DOHH2 (cell line): Measurements from ENCODE around the gene KCNC1.

Source experiments
- CTCF ChIP-seq: fragments of 200-600 bp; sonication (generic); IDR thresholded peaks from one replicate; pipeline ENCODE4 v1.5.1; 2014; ENCODE audit warnings: antibody characterized with exemption, mild to moderate bottlenecking, low read depth, low read length; ENCODE audit not compliant: poor library complexity, severe bottlenecking
- EZH2phosphoT487 ChIP-seq: fragments of 200-600 bp; sonication (generic); IDR thresholded peaks from 2 replicates; pipeline ENCODE4 v1.6.1; 2017; ENCODE audit warnings: borderline replicate concordance, mild to moderate bottlenecking, antibody characterized with exemption, low read length, moderate library complexity, mixed read lengths

- TF ChIP-seq CTCF: no peak
- TF ChIP-seq EZH2phosphoT487: no peak
These were observed 77.7 kb downstream of the KCNC1 start for GRCh38 chr11:17812091-17812864.
